Stimulated activated CD4-positive, alpha-beta T cell treated with anti-CD3 and anti-CD28 coated beads, Interleukin-1b, Interleukin-23, amount 100 ng/mL, for 4 hours (primary cell): Measurements from ENCODE around the gene APBB3.

ENCODE experiments used
- DNase-seq, 2 donors: peaks; one replicate each; pipeline ENCODE4 v3.0.0-alpha.2; 2020; ENCODE audit warnings: low read depth in 2 of 2

Gene APBB3

GRCh38 chr5:140555747-140556312 is 8.6 kb downstream of the APBB3 start:
- DNase-seq, result no peak

- DNase-seq, result no peak
Observed at GRCh38 chr5:140554454-140554853, 9.9 kb downstream of the APBB3 start.

GRCh38 chr5:140553657-140554056 is 10.7 kb downstream of the APBB3 start:
- DNase-seq, result no peak

GRCh38 chr5:140551872-140552271 is 12.5 kb downstream of the APBB3 start:
- no peak for DNase-seq

GRCh38 chr5:140550147-140551079 is 14.0 kb downstream of the APBB3 start:
- no peak for DNase-seq

GRCh38 chr5:140549237-140550144 is 14.9 kb downstream of the APBB3 start:
- DNase-seq, result no peak

GRCh38 chr5:140548791-140549190 is 15.6 kb downstream of the APBB3 start:
- no peak for DNase-seq

- DNase-seq, result no peak
Observed at GRCh38 chr5:140548300-140548688, 16.1 kb downstream of the APBB3 start.

GRCh38 chr5:140547508-140548299 is 16.7 kb downstream of the APBB3 start, which contains the start of gene EIF4EBP3:
EIF4EBP3 (plus strand) TSS chr5:140547662; CDS start chr5:140547738, 76 bp downstream.
- DNase-seq, result peak; percentile 76 to 79

- no peak for DNase-seq
Observed at GRCh38 chr5:140546851-140547507, 17.4 kb downstream of the APBB3 start.

GRCh38 chr5:140545606-140546005 is 18.8 kb downstream of the APBB3 start:
- DNase-seq, result no peak

- no peak for DNase-seq
Observed at GRCh38 chr5:140544986-140545385, 19.4 kb downstream of the APBB3 start.

- DNase-seq, result no peak
Observed at GRCh38 chr5:140542972-140543371, 21.4 kb downstream of the APBB3 start.

GRCh38 chr5:140540227-140540626 is 24.2 kb downstream of the APBB3 start:
- DNase-seq, result no peak

GRCh38 chr5:140524003-140524402 is 40.4 kb downstream of the APBB3 start:
- no peak for DNase-seq

- DNase-seq, result no peak
Observed at GRCh38 chr5:140513124-140513523, 51.3 kb downstream of the APBB3 start.

GRCh38 chr5:140509898-140510297 is 54.5 kb downstream of the APBB3 start:
- DNase-seq, result no peak
